ENCODE measurements around the gene WDR90.

GRCh38 chr16:657487-657886, 8.3 kb downstream of the WDR90 start:
- TF ChIP-seq ZNF510 (tag by site-specific recombination; IDR thresholded peaks at IDR 0.05; ENCODE audit: insufficient replicate concordance) (no peak), CTCF (tag by site-specific recombination; IDR thresholded peaks at IDR 0.05) (no peak), MEIS1 (CRISPR knock-in tag; IDR thresholded peaks at IDR 0.05; ENCODE audit: borderline replicate concordance) (no peak)

Measured in HEK293 (cell line).